HG03571 (cell line): ENCODE measurements around the gene CARMIL3.
A peak's percentile ranks its signal among the peaks of the same experiment; 100 is the strongest.

Experiments
- ATAC-seq: cut with Tn5 transposase; IDR thresholded peaks from one replicate; pipeline ENCODE4 v1.9.1; 2021; ENCODE audit not compliant: unreplicated experiment

Gene CARMIL3

DNA sequence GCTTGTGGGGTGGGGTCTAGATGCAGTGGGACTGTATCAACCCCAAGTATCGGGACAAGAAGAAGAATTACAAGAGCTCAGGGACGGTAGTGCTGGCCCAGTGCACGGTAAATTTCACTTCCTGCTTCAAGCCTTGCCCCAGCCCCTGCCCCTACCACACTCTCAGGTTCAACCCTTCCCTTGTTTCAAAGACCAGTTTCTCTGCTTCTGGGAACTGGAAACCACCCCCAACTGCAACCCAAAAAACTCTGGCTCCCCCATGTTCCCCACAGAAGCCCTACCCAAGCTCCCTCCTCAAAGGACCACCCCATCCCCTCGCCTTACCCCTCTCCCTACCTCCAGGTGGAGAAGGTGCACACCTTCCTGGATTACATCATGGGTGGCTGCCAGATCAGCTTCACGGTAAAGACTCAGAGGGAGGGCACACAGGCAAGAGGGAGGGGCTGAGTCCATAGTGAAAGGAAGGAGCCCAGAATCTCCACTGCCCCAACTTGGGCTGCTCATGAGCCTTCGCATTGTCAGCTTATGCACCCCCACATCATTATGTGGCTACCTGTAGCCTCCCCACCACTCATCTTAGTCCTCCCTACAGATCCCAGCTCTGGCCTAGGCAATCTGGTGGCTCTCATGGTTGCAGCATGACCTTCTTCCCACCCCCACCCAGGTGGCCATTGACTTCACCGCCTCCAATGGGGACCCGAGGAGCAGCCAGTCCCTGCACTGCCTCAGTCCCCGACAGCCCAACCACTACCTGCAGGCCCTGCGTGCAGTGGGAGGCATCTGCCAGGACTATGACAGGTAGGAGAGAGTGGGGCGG, 23.9 kb downstream of the CARMIL3 start:
- no peak for ATAC-seq

DNA sequence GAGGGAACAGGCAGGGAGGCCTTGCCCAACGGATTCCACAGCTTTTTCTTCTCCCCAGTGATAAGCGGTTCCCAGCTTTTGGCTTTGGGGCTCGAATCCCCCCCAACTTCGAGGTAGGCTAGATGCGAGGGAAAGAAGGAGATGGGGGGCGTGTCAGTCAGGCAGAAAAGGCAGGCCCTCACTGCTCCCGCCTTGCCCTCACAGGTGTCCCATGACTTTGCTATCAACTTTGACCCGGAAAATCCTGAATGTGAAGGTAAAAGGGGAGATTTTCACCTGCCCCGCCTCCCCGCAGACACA, 24.4 kb downstream of the CARMIL3 start:
- no peak for ATAC-seq

DNA sequence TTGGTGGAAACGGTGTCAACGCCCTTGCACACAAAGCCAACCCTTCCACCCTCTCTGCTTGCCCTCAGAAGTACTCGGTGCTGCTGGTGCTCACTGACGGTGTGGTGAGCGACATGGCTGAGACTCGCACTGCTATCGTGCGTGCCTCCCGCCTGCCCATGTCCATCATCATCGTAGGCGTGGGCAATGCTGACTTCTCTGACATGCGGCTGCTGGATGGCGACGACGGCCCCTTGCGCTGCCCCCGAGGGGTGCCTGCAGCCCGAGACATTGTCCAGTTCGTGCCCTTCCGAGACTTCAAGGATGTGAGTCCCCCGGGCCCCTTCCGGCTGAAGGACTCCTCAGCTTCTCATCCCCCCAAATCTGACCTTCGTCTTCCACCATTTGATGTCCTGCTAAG, 25.3 kb downstream of the CARMIL3 start:
- no peak for ATAC-seq

DNA sequence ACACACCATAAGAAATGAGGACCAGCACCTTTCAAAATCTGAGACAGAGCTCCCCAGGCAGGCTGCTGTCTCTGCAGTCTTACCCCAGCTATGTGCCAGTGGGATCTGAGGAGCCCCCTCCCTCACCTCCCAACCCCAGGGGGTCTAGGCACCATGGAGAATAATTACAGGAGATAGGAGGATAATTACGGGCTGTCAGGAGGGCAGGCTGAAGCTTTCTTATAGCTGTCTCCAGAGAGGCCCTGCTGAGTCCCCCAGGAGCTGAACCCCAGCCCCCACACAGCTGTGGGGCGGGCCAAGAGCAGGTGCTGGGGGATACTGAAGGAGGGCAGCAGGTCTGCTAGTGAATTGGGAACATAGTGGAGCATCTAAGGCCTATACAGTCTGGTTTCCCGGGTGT, 26.3 kb downstream of the CARMIL3 start:
- ATAC-seq: no peak

DNA sequence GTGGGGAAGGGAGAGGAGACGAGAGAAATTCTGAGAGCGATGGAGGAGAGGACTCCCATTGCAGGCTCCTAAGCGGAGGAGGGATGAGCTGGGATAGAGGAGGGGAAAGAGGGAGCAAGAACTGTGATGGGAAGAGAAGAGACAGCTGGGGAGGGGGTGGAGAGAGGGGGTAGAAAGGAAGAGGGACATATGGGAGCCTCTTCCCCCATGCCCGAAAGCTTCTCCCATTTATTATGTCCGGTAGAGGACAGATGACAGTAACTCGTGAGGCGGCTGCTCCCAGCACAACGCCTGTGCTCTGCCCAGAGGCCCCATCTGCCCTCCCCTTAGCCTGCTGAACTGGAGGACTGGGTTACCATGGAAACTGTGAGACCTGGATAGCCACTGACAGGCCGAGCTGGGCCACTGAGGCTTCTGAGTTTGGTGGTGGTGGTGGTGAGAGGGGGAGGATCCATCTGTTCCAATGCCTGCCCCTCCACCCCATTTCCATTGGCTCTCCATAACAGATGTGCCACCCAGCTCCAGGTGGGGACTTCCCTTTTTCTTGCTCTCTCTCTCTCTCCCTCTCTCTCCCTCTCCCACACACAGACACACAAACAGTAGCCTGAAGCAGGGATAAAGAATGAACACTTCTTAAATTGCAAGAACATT, 27.8 kb downstream of the CARMIL3 start:
- ATAC-seq: no peak

DNA sequence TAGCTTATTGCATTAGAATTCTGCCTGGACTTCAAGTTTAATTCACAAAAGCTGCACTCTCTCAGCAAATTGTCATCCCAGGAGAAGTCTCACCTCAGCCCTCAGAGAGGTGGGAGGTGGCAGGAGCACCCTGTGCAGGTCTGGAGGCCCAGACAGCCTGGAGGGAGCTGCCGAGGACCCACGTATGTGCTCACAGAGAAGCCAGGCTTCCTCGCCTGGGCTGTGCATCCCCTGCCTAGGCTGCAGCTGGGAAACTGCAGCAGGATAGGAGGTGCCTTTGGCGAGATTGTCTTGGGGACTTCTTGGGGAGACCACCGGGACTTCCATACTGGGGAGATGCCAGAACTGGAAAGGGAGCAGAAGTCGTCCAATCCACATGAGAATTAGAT, 28.3 kb downstream of the CARMIL3 start:
- ATAC-seq: no peak

DNA sequence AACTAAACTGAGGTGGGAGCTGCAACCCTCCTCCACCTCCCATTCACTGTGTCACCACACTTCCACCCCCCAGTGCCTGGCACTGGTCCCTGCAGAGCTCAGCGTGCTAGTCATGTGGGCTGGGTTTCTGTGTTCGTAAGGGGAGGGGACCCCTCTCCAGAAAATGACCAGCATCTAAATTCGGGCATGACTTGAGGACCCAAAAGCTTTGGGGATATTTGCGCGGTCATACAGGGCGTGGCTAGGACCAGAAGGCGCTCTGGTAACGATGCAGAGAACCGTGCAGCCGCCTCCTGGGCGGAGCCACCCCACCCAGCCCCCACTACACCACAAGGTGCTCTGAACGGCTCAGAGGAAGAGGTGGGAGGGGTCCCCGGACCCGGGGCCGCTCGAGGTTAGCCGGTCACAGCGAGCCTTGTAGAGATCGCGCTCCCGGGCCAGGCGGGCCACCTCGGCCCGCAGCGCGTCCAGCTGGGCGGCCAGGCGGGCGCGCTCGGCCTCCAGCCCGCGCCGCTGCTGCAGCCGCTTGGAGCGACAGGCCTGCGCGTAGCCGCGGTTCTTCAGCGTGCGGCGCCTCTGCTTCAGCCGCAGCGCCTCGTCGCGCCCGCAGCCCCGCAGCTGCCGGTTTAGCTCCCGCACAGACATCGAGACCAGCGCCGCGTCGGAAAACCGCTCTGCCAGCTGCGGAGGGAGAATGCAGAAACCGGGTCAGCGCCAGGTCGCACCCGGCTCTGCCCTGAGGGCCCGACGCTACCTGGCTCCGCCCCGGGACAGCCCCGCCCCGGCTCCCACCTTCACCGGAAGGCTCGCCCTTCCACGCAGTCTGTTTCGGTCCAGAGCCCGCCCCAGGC, 29.3 kb downstream of the CARMIL3 start:
- peak; percentile 90 for ATAC-seq

DNA sequence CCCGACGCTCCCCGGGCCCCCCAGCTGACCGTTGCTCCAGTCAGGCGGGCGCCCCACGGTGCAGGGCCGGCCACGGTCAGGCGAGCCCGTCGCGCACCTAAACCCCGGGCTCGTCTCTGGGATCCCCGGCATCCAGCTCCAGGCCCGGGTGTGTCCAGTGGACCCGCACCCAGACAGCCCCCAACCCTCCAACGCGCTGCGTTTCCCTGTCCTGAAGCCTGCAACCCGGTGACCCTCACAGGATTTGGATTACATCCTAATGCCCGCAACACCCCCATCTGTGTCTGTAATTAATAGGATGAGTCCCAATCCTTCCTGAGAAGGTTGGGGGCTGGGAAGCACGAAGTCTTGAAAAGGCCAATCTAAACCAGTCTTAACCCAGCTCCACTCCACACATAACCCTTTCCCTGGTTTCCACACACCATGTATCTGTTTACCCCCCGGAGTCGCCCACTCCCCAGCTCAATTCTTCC, 30.0 kb downstream of the CARMIL3 start:
- no peak for ATAC-seq

DNA sequence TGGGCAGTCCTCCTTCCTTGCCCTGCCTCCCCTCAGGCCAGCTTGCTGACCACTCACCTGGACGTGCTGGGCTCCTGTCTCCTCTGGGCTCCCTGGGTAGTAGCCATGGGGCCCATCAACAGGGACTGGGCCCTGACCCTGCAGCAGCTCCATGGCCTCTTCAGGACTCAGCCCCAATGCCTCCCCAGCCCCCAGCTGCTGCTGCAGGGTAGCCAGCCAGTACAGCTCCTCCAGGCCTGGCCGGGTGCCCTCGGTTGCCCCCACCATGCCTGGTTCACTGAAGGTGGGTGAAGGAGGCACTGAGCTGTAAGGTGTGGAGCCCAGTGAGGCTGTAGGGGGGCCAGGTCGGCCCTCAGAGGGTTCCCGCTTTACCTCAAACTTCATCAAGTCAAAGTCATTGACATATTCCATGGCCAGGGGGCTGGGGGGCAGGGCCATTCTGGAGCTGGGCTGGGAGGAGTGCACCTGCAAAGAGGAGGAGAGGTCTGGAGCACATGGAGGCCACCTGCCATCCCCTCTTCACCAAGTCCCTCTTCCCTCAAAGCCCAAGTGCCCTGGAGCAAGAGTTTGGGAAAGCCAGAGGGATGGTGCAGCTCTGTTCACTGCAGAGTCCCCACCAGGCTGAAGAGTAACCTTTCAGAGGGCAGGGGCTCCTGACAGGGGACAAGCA, 30.7 kb downstream of the CARMIL3 start:
- no peak for ATAC-seq

DNA sequence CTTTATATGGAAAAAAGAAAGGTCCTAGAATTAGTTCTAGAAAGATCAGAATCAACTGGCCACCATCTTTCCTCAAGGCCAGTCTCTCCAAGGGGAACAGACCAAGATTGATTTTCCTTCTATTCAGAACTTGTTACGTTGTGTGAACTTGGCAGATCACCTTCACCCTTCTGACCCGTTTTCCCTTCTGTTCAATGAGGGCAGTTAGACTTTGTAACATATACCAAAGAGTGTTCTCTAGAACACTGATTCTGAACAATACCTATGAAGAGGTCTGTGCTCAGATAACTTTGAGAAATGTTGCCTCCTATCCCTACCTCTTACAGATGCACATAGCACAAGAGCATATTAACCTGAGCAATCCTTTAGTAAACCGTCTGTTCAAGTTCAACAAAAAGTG, 31.7 kb downstream of the CARMIL3 start:
- ATAC-seq: no peak

DNA sequence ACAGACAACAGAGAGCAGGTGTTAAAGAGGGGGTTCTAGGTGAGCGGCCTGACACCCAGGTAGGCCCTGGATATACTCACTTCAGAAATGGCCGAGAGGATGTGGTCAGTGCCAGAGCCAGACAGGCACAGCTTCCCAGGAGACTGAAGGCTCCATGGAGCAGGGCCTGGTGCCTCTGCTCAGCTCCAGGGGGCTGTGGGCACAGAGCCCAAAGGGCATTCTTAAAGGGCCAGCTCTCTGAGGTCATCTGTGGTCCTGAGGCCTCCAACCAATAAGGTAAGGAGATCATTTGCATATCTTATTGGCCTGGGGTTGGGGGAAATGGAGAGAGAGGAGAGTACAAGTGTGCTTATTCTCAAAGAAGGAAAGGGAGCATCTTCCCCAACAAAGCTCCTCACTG, 32.6 kb downstream of the CARMIL3 start:
- ATAC-seq: no peak

DNA sequence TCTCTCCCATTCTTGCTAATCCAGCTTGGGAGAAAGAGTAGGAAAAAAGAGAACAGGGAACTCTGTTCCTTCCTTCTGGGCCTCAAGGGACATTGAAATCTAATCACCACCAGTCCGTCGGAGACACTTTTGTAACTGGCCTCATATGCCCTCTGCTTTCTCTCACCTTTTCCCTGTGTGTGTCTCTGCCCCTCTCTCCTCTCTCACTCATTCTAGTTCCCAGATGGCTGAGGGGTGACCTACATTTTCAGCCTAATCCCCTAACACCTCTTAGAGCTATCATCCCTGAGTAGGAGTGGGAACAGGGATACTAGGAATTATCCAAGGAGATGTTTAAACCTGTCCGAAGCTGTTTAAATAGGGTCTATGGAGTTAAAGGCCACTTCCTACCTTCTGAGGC, 33.4 kb downstream of the CARMIL3 start:
- no peak for ATAC-seq

DNA sequence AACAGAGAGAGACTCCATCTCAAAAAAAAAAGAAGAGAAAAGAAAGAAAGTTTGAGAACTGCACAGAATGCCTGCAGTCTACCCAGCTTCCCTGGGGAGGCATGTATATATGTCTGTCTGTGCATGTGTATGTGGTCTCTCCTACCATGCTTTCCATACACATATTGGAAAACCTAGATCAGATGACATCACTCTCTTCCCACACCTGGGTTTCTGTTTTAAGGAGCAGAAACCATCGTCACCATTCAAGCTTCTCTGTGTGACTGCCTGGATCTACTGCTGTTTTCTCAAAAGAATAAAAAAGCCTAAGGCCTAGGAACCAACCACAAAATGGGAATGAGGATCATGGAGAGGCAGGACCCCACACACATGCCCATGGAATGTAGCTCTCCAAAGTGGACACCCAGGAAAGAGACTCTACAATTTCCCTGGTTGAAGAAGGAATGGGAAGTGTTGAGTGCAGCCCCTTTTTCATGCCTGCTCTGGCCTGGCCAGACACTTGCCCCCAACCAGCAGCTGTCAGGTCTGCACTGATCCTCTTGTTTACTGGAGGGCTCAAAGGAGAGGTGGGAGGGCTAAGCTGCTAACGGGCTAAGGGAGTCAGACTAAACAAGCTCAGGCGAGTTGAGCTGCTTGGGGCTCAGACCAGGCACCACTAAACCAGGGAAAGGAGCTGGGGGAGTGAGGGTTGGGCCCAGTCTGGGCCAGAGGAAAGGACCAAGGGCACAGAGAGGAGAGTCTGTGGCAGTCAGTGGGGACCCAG, 34.6 kb downstream of the CARMIL3 start:
- no peak for ATAC-seq

DNA sequence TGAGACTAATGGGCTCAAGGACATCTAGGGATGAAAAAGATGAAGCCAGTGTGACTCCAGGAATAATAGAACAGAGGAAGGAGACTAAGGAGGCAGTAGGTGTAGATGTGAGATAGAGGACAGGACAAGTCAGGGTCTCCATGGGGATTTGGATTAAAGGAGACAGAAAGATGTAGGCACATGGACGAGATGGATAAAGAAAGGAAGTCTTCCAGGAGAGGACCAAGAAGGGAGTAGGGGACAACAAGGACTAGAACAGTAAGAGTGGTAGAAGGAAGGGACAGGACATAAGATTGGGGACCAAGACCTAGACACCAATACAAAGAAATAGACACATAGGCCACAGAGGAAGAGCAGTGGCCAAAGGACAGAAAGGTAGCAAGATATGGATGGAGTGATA, 35.2 kb downstream of the CARMIL3 start:
- no peak for ATAC-seq

DNA sequence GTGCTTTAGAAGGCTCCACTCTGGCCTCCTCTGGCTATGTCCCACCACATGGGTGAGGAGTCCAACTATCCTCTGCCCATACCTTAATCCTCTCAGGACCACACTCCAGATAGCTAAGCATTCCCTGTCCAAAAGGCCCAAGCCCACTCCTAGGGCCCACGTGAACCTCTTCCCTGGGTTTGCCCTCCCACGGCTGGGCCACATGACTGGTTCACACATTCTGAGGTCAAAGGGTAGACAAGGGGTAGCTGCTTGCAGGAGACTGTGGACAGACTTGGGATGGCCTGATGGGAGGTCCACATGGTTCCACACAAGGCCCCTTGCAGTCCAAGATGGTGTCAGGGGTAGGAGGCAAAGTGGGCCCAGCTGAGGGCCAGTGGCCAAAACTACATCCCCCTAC, 36.3 kb downstream of the CARMIL3 start:
- no peak for ATAC-seq

DNA sequence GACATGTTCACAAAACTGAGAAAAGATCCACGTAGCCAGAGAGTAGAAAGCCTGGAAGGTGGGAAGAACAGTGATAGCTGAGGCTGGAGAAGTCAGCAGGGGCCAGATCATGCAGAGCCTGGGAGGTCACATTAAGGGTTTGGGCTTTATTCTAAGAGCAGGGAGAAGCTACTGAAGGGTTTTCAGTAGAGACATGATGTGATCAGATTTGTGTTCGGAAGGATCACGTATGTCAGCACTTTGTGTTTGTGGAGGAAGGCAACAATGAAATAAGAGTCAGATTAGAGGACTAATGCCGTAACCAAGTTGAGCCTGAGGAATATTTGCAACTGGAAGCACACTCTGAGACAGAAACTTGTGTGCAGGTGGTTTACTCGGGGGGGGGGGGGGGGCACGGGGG, 38.1 kb downstream of the CARMIL3 start:
- ATAC-seq: no peak

DNA sequence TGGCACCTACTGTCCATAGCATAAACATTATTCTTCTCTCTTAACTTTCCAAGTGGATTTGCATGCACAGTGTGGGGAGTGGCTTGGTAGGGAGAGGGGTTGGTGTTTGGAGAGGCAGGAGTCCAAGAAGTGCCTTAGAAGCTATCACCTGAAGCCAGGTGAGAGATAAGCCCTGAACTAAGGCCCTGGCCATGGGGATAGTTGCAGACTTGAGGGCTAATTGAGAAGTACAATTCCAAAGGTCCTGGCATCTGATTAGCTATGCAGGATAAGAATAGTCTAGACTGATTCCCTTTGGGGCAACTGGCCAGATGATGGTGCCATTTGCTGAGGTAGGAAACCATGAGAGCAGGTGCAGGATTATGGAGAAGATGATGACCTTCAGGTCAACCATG, 40.3 kb downstream of the CARMIL3 start:
- ATAC-seq: no peak

DNA sequence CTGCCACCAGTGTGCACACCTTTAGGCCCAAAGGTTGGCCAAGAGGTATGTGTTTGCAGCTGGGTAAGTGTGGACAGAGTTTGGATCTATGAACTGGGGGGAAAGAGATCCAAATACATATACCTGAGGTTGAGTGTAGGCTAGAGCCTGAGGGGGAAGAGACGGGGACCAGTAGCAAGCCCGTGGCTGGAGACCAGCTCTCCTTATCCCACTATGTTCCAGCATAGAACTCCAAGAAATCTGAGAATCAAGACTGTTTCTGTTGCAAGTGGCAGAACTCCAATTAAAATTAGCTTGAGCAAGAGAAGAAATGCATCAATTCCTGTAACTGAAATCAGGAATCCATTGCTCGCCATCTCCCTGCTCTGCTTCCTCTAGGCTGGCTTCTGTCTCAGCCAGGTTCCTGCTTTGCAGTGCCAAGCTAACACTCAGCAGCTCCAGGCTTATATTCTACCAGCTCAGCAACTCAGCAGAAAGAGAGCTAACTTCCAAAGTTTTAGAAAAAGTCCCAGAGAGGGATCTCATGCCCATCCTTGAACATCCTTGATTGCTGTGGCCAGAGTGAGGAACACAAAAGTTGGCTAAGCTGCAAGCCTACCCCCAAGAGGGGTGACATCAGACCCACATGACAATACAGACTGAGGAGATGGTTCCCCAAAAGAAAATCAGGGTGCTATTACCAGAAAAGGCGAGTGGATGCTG, 40.8 kb downstream of the CARMIL3 start:
- no peak for ATAC-seq

DNA sequence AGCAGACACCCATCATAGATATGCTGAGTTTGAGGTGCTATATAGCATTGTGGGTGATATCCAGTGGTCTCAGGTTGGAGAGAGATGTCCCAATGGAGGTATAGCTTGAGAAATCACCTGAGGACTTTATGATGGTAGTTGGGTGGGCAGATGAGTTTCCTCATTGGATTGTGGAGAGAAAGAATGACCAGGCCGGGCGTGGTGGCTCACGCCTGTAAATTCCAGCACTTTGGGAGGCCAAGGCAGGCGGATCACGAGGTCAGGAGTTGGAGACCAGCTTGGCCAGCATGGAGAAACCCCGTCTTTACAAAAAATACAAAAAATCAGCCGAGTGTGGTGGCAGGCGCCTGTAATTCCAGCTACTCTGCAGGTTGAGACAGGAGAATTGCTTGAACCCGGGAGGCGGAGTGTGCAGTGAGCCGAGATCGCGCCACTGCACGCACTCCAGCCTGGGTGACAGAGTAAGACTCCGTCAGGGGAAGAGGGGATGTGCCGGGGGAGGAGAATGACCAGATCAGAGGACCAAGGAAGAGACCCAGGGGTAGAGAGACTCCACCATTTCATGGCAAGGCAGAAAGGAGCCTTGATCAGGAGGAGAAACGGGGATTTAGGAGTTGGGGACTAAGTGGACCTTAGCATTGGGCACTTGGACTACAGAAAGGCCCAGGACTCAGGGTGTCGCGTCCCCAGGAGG, 41.5 kb downstream of the CARMIL3 start:
- no peak for ATAC-seq
